ENCODE results near the gene FCRL5.
"Not testable (repeated sequence)": the region's sequence is repeated elsewhere in the genome, so short reads cannot be mapped to it uniquely, and the experiment has no call there.

FCRL5 gene

DNA sequence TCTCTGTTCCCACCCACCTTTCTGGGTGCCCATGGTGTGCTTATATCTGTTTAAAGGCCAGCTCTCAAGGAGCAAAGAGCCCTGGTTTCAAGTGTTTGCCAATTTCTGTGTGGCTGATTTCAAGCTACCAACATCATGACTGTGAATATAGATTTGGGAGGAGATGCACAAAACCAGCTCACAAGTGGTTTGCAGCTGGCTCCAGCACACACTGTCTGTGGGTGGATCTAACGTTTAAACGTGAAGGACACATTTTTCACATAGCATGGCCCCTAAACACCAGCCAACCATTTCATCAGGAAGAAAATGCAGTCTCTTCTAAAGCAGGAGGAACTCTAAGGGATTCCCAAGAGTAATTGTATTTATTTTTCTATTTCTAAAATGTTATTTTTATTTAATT lies 65.2 kb downstream of the FCRL5 start:
- peak; percentile 71 for DNase-seq

- DNase-seq, result not testable (repeated sequence)
Observed at GRCh38 chr1:157486400-157486799, 65.9 kb downstream of the FCRL5 start.

DNA sequence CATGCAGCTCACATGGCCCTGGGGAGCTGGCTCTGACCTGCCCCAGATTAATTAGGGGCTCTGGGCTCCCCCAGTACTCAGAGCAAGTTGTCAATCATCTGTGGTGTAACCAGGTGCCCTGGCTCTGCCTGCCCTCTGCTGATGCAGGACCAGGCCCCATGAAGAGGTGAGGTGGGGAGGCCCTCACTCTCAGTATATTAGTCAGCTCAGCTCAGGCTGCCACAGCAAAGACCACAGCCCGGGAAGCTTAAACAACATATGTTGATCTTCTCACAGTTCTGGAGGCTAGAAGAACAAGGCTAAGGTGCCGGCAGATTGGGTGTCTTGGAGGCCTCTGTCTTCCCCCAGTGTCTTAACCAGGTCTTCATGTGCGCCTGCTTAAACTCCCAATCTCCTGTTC lies 66.5 kb downstream of the FCRL5 start:
- no peak for DNase-seq

DNA sequence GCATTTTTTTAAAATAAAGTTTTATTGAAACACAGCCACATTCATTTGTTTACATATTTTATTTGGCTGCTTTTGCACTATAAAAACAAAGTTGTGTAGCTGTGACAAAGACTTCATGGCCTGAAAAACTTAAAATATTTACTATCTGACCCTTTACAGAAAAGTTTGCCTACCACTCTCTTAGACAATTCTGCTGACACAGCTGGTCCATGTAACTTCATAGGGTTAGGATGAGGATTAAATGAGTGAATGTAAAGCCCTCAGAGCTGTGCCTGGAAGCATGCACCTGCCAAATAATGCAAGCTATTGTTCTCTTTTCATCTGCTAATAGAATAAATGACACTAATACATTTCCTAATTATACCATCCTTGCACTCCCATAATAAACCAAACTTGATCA lies 67.7 kb downstream of the FCRL5 start:
- no peak for DNase-seq

DNA sequence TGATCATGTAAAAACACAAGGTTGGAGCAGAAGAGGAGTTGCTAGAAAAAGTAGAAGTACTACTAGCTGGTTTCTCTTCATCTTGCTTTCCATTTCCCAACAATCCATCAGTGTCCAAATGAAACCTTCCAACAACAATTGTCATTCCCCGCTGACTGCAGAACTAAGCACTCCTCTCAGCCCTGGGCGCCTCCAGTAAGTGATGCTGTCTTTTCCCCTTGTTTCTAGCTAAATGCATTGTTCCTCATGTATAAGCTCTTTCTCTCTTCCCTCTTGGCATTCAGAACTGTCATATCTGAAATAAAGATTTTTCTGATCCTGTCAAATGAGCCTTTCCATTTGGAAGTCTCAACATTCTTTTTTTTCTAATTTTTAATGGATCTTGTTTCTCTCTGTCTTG lies 68.7 kb downstream of the FCRL5 start:
- DNase-seq, result no peak

DNA sequence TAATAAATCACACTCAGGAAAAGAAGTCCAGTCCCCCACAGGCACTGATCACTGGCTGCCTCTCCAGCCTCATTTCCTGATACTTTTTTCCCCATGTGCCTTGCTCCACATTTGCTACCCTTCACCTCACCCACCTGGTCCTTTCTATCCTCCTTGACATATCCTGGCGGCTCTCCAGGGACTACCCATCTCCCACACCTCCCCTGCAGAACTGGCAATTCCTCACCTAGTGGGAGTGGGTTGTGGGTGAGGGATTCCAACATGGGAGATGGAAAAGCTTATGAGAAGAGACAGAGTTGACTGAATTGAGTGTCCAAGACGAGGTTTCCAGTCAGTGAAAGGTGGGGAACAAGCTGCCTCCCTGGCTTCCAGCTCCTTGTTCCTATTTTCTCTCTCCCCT lies 69.6 kb downstream of the FCRL5 start:
- DNase-seq, result no peak

DNA sequence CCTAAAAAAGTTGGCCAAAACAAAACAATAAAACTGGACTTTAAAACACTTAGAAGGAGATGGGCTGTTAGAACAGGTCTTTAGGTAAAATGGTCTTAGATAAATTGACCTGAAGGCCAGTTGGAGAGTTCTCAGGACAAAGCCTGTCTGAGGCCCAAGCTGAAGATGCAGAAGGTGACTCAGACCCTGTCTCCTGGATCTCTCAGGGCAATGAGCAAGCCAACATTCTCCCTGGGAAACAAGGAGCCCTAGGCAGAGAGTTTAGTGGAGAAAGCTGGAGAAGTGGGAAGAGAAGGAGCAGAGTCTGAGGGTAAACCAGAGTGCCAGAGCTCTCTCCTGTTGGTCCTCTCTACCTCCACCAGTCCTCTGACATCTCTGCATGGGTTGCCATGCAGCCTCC lies 70.1 kb downstream of the FCRL5 start:
- no peak for DNase-seq

- no peak for DNase-seq
Observed at GRCh38 chr1:157478030-157478429, 74.3 kb downstream of the FCRL5 start.

DNA sequence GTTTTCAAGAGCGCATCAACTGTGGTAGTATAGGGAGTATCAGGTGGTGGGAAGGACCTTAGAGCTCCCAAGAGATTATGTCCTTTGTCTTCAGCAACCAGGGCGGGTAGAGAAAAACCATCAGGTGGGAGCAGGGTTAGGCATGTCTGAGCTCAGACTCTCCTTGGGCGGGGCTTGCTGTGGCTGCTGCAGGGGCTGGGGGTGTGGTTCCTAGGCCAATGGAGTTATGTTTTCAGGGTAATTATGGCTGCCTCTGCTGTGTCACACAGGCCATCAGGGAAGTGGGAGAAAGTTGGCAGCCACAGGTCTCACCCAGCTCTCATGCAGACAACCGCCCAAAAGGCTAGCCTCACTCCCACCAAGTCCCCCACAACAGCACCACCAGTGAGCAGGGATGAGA lies 74.9 kb downstream of the FCRL5 start:
- DNase-seq, result no peak

DNA sequence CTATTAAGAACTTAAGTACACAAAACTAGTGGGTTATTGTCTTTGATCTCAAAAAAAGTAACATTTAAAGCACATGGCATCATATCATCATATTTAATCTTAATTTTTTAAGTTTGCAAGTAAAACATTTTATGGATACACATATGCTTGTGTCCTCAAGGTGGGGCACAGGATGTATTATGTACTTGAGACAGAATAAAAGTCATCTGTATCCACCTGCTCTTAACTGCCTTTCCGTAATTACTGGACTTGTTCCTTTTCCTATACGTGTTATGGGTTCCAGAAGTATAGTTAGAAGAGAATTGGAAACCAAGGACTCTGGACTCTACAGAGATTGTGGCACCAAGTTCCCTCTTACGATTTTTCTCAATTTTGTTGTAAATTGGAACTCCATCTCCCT lies 79.4 kb downstream of the FCRL5 start:
- no peak for DNase-seq

GRCh38 chr1:157472056-157472701 lies 80.1 kb downstream of the FCRL5 start:
- DNase-seq, result no peak

- DNase-seq, result no peak
Observed at GRCh38 chr1:157471531-157471930, 80.8 kb downstream of the FCRL5 start.

DNA sequence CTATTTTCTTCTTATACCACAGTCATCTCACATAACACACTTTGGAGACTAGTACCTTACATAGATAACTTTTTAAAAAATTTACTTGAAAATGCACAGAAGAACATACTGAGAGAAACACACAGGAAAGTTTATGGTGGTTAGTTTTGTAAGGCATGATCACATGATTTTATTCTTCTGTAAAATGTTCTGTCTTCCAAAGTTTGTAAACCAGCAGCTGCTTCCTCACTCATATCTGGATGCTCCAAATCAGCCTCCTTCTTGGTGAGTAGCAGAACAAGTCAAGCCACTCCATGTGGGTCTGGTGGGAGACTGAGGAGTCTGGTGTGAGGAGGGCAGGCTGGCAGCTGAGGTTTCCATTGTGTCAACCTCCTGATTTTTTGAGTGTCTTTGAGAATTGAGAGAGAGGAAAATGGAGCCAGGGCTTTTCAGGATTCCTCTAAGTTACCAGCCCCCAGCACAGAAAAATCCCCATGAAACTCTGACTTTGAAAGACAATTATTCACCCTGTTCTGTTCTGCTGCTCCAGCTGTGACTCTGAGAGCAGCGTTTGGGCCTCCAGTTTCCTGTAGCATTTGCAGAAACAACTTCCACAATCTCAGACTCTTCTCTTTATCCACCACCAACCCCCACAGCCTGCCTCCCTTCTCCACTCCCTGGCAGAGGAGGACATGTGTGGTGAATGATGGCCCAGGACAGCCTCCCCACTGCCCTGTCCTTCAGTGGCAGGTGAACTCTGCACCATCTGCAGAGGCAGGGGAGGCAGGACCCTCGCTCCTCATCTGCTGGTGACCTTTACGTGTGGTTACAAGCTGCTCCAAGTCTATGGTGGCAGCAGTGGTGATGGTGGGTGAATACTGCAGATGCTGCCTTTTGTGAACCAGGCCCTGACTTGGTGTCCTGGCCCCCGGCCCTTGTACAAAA lies 82.3 kb downstream of the FCRL5 start:
- DNase-seq, result no peak

DNA sequence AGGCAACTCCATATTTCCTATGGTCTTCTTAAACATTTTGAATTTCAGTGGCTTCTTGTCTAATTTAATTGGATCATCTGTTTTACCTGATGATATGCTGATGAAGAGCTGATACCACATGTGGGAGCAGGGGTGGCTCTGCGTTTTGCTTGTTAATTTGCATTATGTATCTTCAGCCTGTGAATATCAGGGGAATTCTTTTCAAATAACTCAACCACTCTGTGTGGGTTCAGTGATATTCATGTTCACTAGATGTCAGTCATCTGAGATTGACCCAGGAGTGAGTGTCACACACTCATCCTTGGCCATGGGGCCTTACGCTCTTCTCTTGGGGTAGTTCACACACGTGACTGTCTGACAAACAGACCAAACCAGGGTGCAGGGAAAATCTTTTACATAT lies 83.0 kb downstream of the FCRL5 start:
- no peak for DNase-seq

DNA sequence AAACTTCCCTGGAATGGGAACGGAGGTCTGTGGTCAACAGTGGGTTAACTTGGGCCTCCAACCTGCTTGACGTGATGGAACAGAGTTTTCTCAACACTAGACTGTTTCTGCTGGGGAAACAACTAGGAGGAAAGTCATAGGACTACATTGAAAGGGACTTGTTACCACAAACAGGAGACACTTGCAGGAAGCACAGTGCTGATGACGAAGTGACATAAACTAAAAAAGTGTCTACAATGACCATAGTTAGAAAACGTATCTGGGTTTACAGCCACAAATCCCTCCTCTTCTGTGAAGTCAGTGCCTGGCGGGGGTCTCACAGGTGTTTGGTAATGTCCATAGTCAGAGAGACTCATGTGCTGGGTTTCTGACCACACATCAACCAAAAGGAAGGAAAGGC lies 86.3 kb downstream of the FCRL5 start:
- DNase-seq, result no peak

Data from NCI-H187 treated with DMSO at 0.1 percent for 48 hours (cell line).